Hypothalamus (tissue), 51 donors: ENCODE results near the gene OR51I2.

Experiments
- DNase-seq, 51 donors: peaks; one replicate each; lab custom pipeline; 2025; lab: John Stamatoyannopoulos, UW

Gene OR51I2

GRCh38 chr11:5449023-5449422 lies at the start of gene OR51I2:
Gene OR51I2 (plus strand): TSS chr11:5449323. CDS start chr11:5453489, 4,166 bp downstream.
- DNase-seq, result no peak

GRCh38 chr11:5405173-5405572 lies 44.0 kb upstream of the OR51I2 start:
- DNase-seq, result no peak

GRCh38 chr11:5420993-5421392 lies 28.1 kb upstream of the OR51I2 start:
- no peak for DNase-seq

- no peak for DNase-seq
These were observed 27.3 kb upstream of the OR51I2 start, which contains the start of gene OR51Q1 for GRCh38 chr11:5421811-5422210. Gene OR51Q1 (plus strand): TSS chr11:5422111. CDS start chr11:5422201, 90 bp downstream.

GRCh38 chr11:5423131-5423530 lies 26.0 kb upstream of the OR51I2 start:
- DNase-seq, result no peak

GRCh38 chr11:5441414-5441813 lies 7.7 kb upstream of the OR51I2 start, which contains the start of gene OR51I1:
Gene OR51I1 (minus strand): TSS chr11:5441514. CDS start chr11:5441514, 0 bp downstream.
- DNase-seq, result no peak

GRCh38 chr11:5443835-5444393 lies 5.2 kb upstream of the OR51I2 start:
- DNase-seq, result no peak

GRCh38 chr11:5449432-5449831 lies 309 bp downstream of the OR51I2 start:
- DNase-seq, result no peak

- no peak for DNase-seq
These were observed 12.0 kb downstream of the OR51I2 start for GRCh38 chr11:5460983-5461621.

GRCh38 chr11:5467527-5467926 lies 18.4 kb downstream of the OR51I2 start:
- DNase-seq, result no peak

GRCh38 chr11:5473921-5474320 lies 24.8 kb downstream of the OR51I2 start:
- no peak for DNase-seq

GRCh38 chr11:5476186-5476819 lies 27.2 kb downstream of the OR51I2 start:
- peak in 14 of 51 donors; percentile 1 to 23 (median 6) for DNase-seq

GRCh38 chr11:5486003-5486402 lies 36.9 kb downstream of the OR51I2 start:
- DNase-seq, result no peak

- no peak for DNase-seq
These were observed 37.3 kb downstream of the OR51I2 start for GRCh38 chr11:5486421-5486820.

GRCh38 chr11:5488385-5488784 lies 39.3 kb downstream of the OR51I2 start, which contains the start of gene OR52D1:
Gene OR52D1 (plus strand): TSS chr11:5488685. CDS start chr11:5488707, 22 bp downstream.
- no peak for DNase-seq

- DNase-seq, result no peak
These were observed 39.8 kb downstream of the OR51I2 start for GRCh38 chr11:5488798-5489399.

GRCh38 chr11:5489576-5490357 lies 40.6 kb downstream of the OR51I2 start:
- no peak for DNase-seq

- DNase-seq, result no peak
These were observed 50.5 kb downstream of the OR51I2 start for GRCh38 chr11:5499671-5500070.

GRCh38 chr11:5500393-5500801 lies 51.3 kb downstream of the OR51I2 start:
- no peak for DNase-seq

GRCh38 chr11:5504403-5504921 lies 55.3 kb downstream of the OR51I2 start:
- no peak for DNase-seq
